HCT116 (cell line): ENCODE measurements around the gene LRRC4B. TPM values are rescaled to one million over a fixed set of nuclear protein-coding genes. Genes with fewer than 3 reads are reported as not detected.

Experiments
- ATAC-seq: fragments of 200-7000 bp; cut with Tn5 transposase; 2 replicates; pipeline ENCODE4 v1.9.1; 2020; ENCODE audit warnings: mild to moderate bottlenecking, moderate library complexity
- BruUV-seq: library from RNA; stranded (reverse); fragments of 400-500 nt; replicated peaks from 2 replicates; lab custom pipeline; 2021; lab: Mats Ljungman, UMichigan
- CTCF ChIA-PET: fragments of 300-600 bp; sonication (Branson Sonifier 250); formaldehyde crosslinking; loops from one replicate; lab custom pipeline; 2021; ENCODE audit warnings: antibody characterized with exemption; lab: Charles Lee
- POLR2A ChIA-PET: fragments of 300-600, 350-600 bp; sonication (Branson Sonifier 250); formaldehyde crosslinking; loops from one replicate; lab custom pipeline; 2021; ENCODE audit warnings: antibody characterized with exemption; lab: Charles Lee
- RAD21 ChIA-PET, 2 experiments: fragments of 300-600 bp; sonication (Branson Sonifier 250); formaldehyde crosslinking; loops; one replicate each; lab custom pipeline; 2023; ENCODE audit warnings: low total read pairs in 2 of 2; ENCODE audit not compliant: uncharacterized antibody in 2 of 2, unreplicated experiment in 2 of 2, low non-redundant PET in 1 of 2; lab: Charles Lee
- DNase-seq: peaks from one replicate; pipeline ENCODE4 v3.0.0-alpha.2; 2010; ENCODE audit warnings: low read depth, low spot score
- H2AFZ ChIP-seq: fragments of 200-600 bp; shearing (Covaris generic), sonication (generic); 2 replicates; pipeline ENCODE4 v1.6.1; 2017; ENCODE audit warnings: low read depth, mixed run types, mixed read lengths, antibody characterized with exemption, low read length; ENCODE audit not compliant: poor library complexity, severe bottlenecking
- H3K27ac ChIP-seq: 2 replicates; pipeline ENCODE4 v1.5.1; 2012; ENCODE audit warnings: low read depth, low read length
- H3K27me3 ChIP-seq: fragments of 200-600 bp; sonication (generic); 2 replicates; pipeline ENCODE4 v1.6.1; 2016; ENCODE audit warnings: mixed run types, low read length, mixed read lengths; ENCODE audit not compliant: insufficient read depth
- H3K36me3 ChIP-seq, 2 experiments: fragments of 200-500 bp in 1 of 2; fragments of 200-600 bp in 1 of 2; sonication (Bioruptor generic) in 1 of 2; sonication (generic) in 1 of 2; 2 replicates each; pipeline versions ENCODE4 v1.5.1 to v1.6.1; 2014 to 2016; ENCODE audit warnings: low read length in 2 of 2, inconsistent platforms in 1 of 2, mixed read lengths in 1 of 2, mixed run types in 1 of 2; ENCODE audit not compliant: insufficient read depth in 2 of 2, control insufficient read depth in 1 of 2
- H3K4me1 ChIP-seq, 2 experiments: fragments of 200-600 bp in 1 of 2; sonication (generic) in 1 of 2; 2 replicates each; pipeline versions ENCODE4 v1.5.1 to v1.6.1; 2012 to 2017; ENCODE audit warnings: low read length in 2 of 2, inconsistent platforms in 1 of 2, mild to moderate bottlenecking in 1 of 2, mixed read lengths in 1 of 2, mixed run types in 1 of 2, moderate library complexity in 1 of 2; ENCODE audit not compliant: insufficient read depth in 2 of 2, control insufficient read depth in 1 of 2
- H3K4me2 ChIP-seq: fragments of 200-600 bp; sonication (generic); 2 replicates; pipeline ENCODE4 v1.6.1; 2017; ENCODE audit warnings: mixed run types, low read length, mixed read lengths
- H3K4me3 ChIP-seq, 2 experiments: fragments of 200-600 bp in 1 of 2; sonication (generic) in 1 of 2; replicated peaks in 1 of 2; 2 replicates each; pipeline ENCODE4 v1.5.1; 2011 to 2016; ENCODE audit warnings: low read length in 2 of 2, control low read depth in 1 of 2, low read depth in 1 of 2, mild to moderate bottlenecking in 1 of 2, mixed read lengths in 1 of 2, mixed run types in 1 of 2
- H3K79me2 ChIP-seq: fragments of 200-600 bp; sonication (generic); 2 replicates; pipeline ENCODE4 v1.6.1; 2017; ENCODE audit warnings: mild to moderate bottlenecking, mixed run types, low read length, moderate library complexity, mixed read lengths; ENCODE audit not compliant: insufficient read depth
- H3K9ac ChIP-seq: fragments of 200-600 bp; sonication (generic); 2 replicates; pipeline ENCODE4 v1.6.1; 2016; ENCODE audit warnings: low read length, mixed read lengths
- H3K9me2 ChIP-seq: fragments of 200-600 bp; sonication (generic), shearing (Covaris generic); 2 replicates; pipeline ENCODE4 v1.6.1; 2017; ENCODE audit warnings: mixed run types, mild to moderate bottlenecking, moderate library complexity; ENCODE audit not compliant: insufficient read depth
- H3K9me3 ChIP-seq, 2 experiments: fragments of 200-500 bp in 1 of 2; fragments of 200-600 bp in 1 of 2; sonication (Bioruptor generic) in 1 of 2; sonication (generic) in 1 of 2; 2 replicates each; pipeline ENCODE4 v1.6.1; 2014 to 2017; ENCODE audit warnings: low read length in 2 of 2, mixed read lengths in 2 of 2, inconsistent platforms in 1 of 2, low read depth in 1 of 2, mild to moderate bottlenecking in 1 of 2, mixed run types in 1 of 2, moderate library complexity in 1 of 2; ENCODE audit not compliant: control insufficient read depth in 1 of 2, insufficient read depth in 1 of 2
- H4K20me1 ChIP-seq: fragments of 200-600 bp; sonication (generic), shearing (Covaris generic); 2 replicates; pipeline ENCODE4 v1.6.1; 2017; ENCODE audit warnings: mixed run types, mild to moderate bottlenecking, moderate library complexity; ENCODE audit not compliant: insufficient read depth
- EGR1 ChIP-seq: IDR thresholded peaks from 2 replicates; pipeline ENCODE4 v1.6.1; 2012; ENCODE audit warnings: low read depth
- EZH2phosphoT487 ChIP-seq: fragments of 200-600 bp; IDR thresholded peaks from 2 replicates; pipeline ENCODE4 v1.6.1; 2018; ENCODE audit warnings: antibody characterized with exemption, borderline replicate concordance
- SP1 ChIP-seq: IDR thresholded peaks from 2 replicates; pipeline ENCODE4 v1.6.1; 2012; ENCODE audit warnings: low read depth
- ZBTB33 ChIP-seq: IDR thresholded peaks from 2 replicates; pipeline ENCODE4 v1.6.1; 2011; ENCODE audit warnings: mild to moderate bottlenecking, low read length, moderate library complexity; ENCODE audit not compliant: insufficient replicate concordance; ENCODE audit errors: extremely low read depth
- intact Hi-C: fragments of 100-400 bp; cut with micrococcal nuclease; formaldehyde crosslinking; loops from 2 replicates; pipeline ENCODE4 v1.10.0; 2022
- total RNA-seq: library from RNA; stranded (reverse); gene quantifications from one replicate; pipeline ENCODE4 v1.2.1, GENCODE V29; 2021; ENCODE audit not compliant: unreplicated experiment

The LRRC4B gene
- total RNA-seq, 1 experiment from 2014 or later, result 0.89 TPM

GRCh38 chr19:50496189-50497021 lies 71.8 kb downstream of the LRRC4B start:
- H3K27ac ChIP-seq, result no peak overlapping the region; the same call in 1 of the 2 replicates
- H3K9me3 ChIP-seq, result no peaks in the 10 kb centered on the region
- ChIA-PET POLR2A (no interaction called here), RAD21 (no interaction called here), CTCF (interaction anchor here (0.7 kb wide), 1 partner anchor 1187 kb away, joined by 3 read pairs; no protein-coding TSS in a partner anchor)
- H3K27me3 ChIP-seq, result no peaks in the 10 kb centered on the region
- no peaks in the 10 kb centered on the region for H3K9me2 ChIP-seq
- H3K9ac ChIP-seq, result no peak overlapping the region
- BruUV-seq, result no TSS peak
- no peak overlapping the region for H3K4me3 ChIP-seq
- DNase-seq (no peak), ATAC-seq (peak; percentile 64)
- no peaks in the 10 kb centered on the region for H4K20me1 ChIP-seq
- H2AFZ ChIP-seq, result no peak overlapping the region
- no peaks in the 10 kb centered on the region for H3K79me2 ChIP-seq
- TF ChIP-seq ZBTB33, result no peak
- no peak for TF ChIP-seq EZH2phosphoT487
- TF ChIP-seq EGR1, result no peak
- intact Hi-C loops, result no loop called here
- H3K36me3 ChIP-seq, result no peaks in the 10 kb centered on the region
- no peak overlapping the region for H3K4me2 ChIP-seq
- H3K4me1 ChIP-seq, result peaks cover 10 to 27% of the 10 kb centered on the region in 2 experiments

GRCh38 chr19:50495020-50495531 lies 73.2 kb downstream of the LRRC4B start:
- no peak overlapping the region for H3K27ac ChIP-seq
- H3K4me2 ChIP-seq, result no peak overlapping the region
- H3K9ac ChIP-seq, result no peak overlapping the region
- TF ChIP-seq SP1, result no peak
- DNase-seq (no peak), ATAC-seq (no peak)
- ChIA-PET CTCF (no interaction called here), POLR2A (no interaction called here), RAD21 (no interaction called here)
- intact Hi-C loops, result no loop called here
- H3K4me1 ChIP-seq, result peaks cover 12 to 29% of the 10 kb centered on the region in 2 experiments
- BruUV-seq, result no TSS peak
- no peak overlapping the region for H3K4me3 ChIP-seq
- H3K9me2 ChIP-seq, result no peaks in the 10 kb centered on the region
- no peaks in the 10 kb centered on the region for H3K36me3 ChIP-seq
- H3K27me3 ChIP-seq, result no peaks in the 10 kb centered on the region
- H2AFZ ChIP-seq, result no peak overlapping the region
- no peaks in the 10 kb centered on the region for H4K20me1 ChIP-seq
- no peaks in the 10 kb centered on the region for H3K79me2 ChIP-seq
- H3K9me3 ChIP-seq, result no peaks in the 10 kb centered on the region
